ENCODE results near the gene CBY1. TPM values are rescaled to one million over a fixed set of nuclear protein-coding genes. Genes with fewer than 3 reads are reported as not detected.

CBY1 gene
- total and polyA plus RNA-seq, 2 donors (not counting 1 experiment from before 2014, with no cell fraction given), result 14.5 to 42.3 TPM

DNA sequence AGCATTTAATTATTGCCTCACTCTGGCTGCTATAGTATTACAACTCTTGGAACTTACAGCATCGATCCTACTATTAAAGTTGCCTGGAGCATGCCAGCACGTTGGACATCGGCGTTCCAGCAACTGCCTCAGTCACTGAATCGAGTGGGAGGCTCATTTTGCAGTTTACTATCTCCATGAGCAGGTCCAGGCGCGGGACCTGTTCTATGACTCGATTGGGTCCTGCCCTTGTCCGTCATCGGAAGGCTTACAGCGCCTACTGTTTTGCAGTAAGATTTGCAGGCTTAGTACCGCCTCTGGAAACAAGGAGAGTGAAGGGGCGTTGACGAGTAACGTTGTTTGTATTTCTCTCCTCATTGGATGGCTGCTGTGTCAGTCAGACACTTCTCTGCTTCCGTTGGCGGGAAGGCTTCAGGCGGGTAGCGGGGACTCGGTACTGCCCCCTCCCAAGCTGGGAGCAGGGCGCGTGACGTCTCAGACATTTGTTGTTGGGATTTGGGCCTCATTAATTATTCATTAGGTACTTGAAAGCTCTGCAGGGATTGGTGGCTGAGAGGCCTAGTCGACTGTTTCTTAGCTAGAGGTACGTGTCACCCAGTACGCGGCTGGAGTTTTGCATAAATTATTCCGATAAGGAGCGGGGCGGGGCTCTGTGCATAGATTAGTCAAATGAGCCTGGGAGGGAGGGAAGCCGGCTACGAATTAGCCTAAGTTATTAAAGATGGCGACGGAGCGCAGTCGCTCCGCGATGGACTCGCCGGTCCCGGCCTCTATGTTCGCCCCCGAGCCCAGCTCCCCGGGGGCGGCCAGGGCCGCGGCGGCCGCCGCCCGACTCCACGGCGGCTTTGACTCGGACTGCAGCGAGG lies 49.0 kb downstream of the CBY1 start, which contains the start of gene GTPBP1:
TSS of gene GTPBP1 (plus strand) at position 710 of the 866 bp plus-strand sequence. CDS start at position 722, 12 bp downstream.
- Histone ChIP-seq H3K27me3 (ENCODE audit: control insufficient read depth, insufficient read depth, low read length) (no peaks in the 10 kb centered on the region), H3K4me3 (replicated peaks in 1 of 4; ENCODE audit: control extremely low read depth in 1 of 4, insufficient read depth in 1 of 4, low read depth in 3 of 4, low read length in 4 of 4) (peak within 1 kb of the TSS; percentile 64 to 96 (median 85)), H3K9me3 (ENCODE audit: control insufficient read depth, insufficient read depth, low read depth, low read length) (no peaks in the 10 kb centered on the region), H3K79me2 (ENCODE audit: control insufficient read depth, insufficient read depth, low read length) (peaks cover 43% of the 10 kb centered on the region), H3K9ac (ENCODE audit: insufficient read depth, low read length) (peak within 1 kb of the TSS; percentile 97), H3K4me1 (ENCODE audit: control insufficient read depth, extremely low read depth, insufficient read depth, low read length) (peaks cover 9% of the 10 kb centered on the region), H3K36me3 (ENCODE audit: control insufficient read depth, insufficient read depth, low read length) (no peaks in the 10 kb centered on the region), H2AFZ (ENCODE audit: low read length) (no peak within 1 kb of the TSS), H3K27ac (ENCODE audit: insufficient read depth, low read length) (peak within 1 kb of the TSS; percentile 95), H4K20me1 (ENCODE audit: control insufficient read depth, extremely low read depth, insufficient read depth, low read length) (no peaks in the 10 kb centered on the region), H3K4me2 (ENCODE audit: extremely low read depth, insufficient read depth, low read length) (peak within 1 kb of the TSS; percentile 79)
- DNase-seq (ENCODE audit: low read depth in 2 of 2), result peak; percentile 100
- TF ChIP-seq, protein P1, sequence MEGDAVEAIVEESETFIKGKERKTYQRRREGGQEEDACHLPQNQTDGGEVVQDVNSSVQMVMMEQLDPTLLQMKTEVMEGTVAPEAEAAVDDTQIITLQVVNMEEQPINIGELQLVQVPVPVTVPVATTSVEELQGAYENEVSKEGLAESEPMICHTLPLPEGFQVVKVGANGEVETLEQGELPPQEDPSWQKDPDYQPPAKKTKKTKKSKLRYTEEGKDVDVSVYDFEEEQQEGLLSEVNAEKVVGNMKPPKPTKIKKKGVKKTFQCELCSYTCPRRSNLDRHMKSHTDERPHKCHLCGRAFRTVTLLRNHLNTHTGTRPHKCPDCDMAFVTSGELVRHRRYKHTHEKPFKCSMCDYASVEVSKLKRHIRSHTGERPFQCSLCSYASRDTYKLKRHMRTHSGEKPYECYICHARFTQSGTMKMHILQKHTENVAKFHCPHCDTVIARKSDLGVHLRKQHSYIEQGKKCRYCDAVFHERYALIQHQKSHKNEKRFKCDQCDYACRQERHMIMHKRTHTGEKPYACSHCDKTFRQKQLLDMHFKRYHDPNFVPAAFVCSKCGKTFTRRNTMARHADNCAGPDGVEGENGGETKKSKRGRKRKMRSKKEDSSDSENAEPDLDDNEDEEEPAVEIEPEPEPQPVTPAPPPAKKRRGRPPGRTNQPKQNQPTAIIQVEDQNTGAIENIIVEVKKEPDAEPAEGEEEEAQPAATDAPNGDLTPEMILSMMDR (conservative IDR thresholded peaks at IDR 0.05 in 1 of 2, IDR thresholded peaks at IDR 0.05 in 1 of 2; ENCODE audit: low read depth in 1 of 2, low read length in 2 of 2), result peak in 1 of 2 donors; percentile 13
- TF ChIP-seq EZH2 (IDR thresholded peaks at IDR 0.05; ENCODE audit: low read length, missing control alignments), result no peak

DNA sequence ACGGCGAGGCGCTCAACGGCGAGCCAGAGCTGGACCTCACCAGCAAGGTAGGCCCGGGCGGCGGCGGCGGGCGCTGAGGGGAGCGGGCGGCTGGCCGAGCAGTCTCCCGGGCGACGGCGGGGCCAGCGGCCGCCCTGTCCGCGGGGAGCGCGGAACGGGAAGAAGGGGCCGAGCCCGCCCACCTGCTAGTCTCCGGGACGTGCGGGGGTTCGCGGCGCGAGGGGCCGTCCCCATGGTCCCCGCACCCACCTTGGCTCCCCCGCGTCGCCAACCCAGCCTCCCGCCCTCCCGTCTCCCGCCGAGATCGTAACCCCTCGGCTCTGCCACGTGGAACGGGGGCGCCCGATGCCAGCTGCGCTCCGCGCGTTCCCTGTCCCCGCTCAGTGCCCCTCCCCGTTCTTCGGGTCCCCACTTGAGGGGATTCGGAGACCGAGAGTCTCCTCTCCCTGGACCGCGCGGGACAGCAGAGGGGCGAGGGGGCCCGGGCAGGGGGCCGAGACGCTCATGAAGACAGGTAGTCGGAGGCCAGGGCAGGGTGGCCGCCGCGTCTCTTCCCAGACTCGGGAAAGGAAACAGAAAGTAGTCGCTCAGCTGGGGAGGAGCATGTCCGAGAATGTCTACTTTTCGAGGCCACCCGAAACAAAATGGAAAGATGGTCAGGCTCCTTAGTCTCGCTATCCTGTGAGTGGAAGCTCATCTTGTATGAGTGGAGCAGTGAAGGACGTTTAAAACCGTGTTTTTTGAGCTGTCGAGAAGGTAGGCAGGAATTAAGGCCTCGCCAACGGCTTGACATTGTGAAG lies 49.9 kb downstream of the CBY1 start:
- Histone ChIP-seq H3K4me1 (ENCODE audit: control insufficient read depth, extremely low read depth, insufficient read depth, low read length) (peaks cover 9% of the 10 kb centered on the region), H3K27ac (ENCODE audit: insufficient read depth, low read length) (peak overlapping the region; percentile 95), H3K27me3 (ENCODE audit: control insufficient read depth, insufficient read depth, low read length) (no peaks in the 10 kb centered on the region), H3K4me2 (ENCODE audit: extremely low read depth, insufficient read depth, low read length) (peak overlapping the region; percentile 79), H3K4me3 (replicated peaks in 1 of 4; ENCODE audit: control extremely low read depth in 1 of 4, insufficient read depth in 1 of 4, low read depth in 3 of 4, low read length in 4 of 4) (peak overlapping the region; percentile 64 to 96 (median 85)), H3K9ac (ENCODE audit: insufficient read depth, low read length) (peak overlapping the region; percentile 97), H3K36me3 (ENCODE audit: control insufficient read depth, insufficient read depth, low read length) (no peaks in the 10 kb centered on the region), H2AFZ (ENCODE audit: low read length) (no peak overlapping the region), H3K79me2 (ENCODE audit: control insufficient read depth, insufficient read depth, low read length) (peaks cover 51% of the 10 kb centered on the region), H4K20me1 (ENCODE audit: control insufficient read depth, extremely low read depth, insufficient read depth, low read length) (no peaks in the 10 kb centered on the region), H3K9me3 (ENCODE audit: control insufficient read depth, insufficient read depth, low read depth, low read length) (no peaks in the 10 kb centered on the region)
- TF ChIP-seq EZH2 (IDR thresholded peaks at IDR 0.05; ENCODE audit: low read length, missing control alignments), result no peak
- TF ChIP-seq, protein P1 (conservative IDR thresholded peaks at IDR 0.05 in 1 of 2, IDR thresholded peaks at IDR 0.05 in 1 of 2; ENCODE audit: low read depth in 1 of 2, low read length in 2 of 2), result no peak
- peak; percentile 14 to 45 for DNase-seq (ENCODE audit: low read depth in 2 of 2)

DNA sequence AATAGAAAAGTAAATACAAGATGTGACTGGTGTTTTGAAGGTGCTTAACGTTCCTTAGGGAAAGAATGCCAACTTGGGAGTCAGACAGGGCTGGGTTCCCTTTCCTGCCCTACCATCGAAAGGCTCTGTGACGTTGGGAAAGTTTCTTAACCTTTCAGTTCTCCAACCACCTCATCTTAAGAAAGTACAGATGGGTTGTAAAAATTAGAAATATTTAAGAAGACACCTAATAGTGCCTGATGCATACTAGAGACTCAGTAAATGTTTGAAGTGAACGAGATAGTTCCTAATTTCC lies 50.4 kb downstream of the CBY1 start:
- no peak for DNase-seq (ENCODE audit: low read depth in 2 of 2)
- Histone ChIP-seq H3K4me3 (replicated peaks in 1 of 4; ENCODE audit: control extremely low read depth in 1 of 4, insufficient read depth in 1 of 4, low read depth in 3 of 4, low read length in 4 of 4) (peak overlapping the region; percentile 64 to 96 (median 85)), H3K27ac (ENCODE audit: insufficient read depth, low read length) (peak overlapping the region; percentile 95), H3K4me2 (ENCODE audit: extremely low read depth, insufficient read depth, low read length) (peak overlapping the region; percentile 79), H3K9me3 (ENCODE audit: control insufficient read depth, insufficient read depth, low read depth, low read length) (no peaks in the 10 kb centered on the region), H4K20me1 (ENCODE audit: control insufficient read depth, extremely low read depth, insufficient read depth, low read length) (no peaks in the 10 kb centered on the region), H3K4me1 (ENCODE audit: control insufficient read depth, extremely low read depth, insufficient read depth, low read length) (peaks cover 7% of the 10 kb centered on the region), H3K27me3 (ENCODE audit: control insufficient read depth, insufficient read depth, low read length) (no peaks in the 10 kb centered on the region), H3K9ac (ENCODE audit: insufficient read depth, low read length) (peak overlapping the region; percentile 97), H3K36me3 (ENCODE audit: control insufficient read depth, insufficient read depth, low read length) (no peaks in the 10 kb centered on the region), H3K79me2 (ENCODE audit: control insufficient read depth, insufficient read depth, low read length) (peaks cover 54% of the 10 kb centered on the region), H2AFZ (ENCODE audit: low read length) (no peak overlapping the region)
- TF ChIP-seq, protein P1 (conservative IDR thresholded peaks at IDR 0.05 in 1 of 2, IDR thresholded peaks at IDR 0.05 in 1 of 2; ENCODE audit: low read depth in 1 of 2, low read length in 2 of 2), result no peak
- TF ChIP-seq EZH2 (IDR thresholded peaks at IDR 0.05; ENCODE audit: low read length, missing control alignments), result no peak

All from fibroblast of lung (primary cell).